Hematopoietic multipotent progenitor cell treated with erythropoietin and hydrocortisone succinate and interleukin-3 and kit ligand, for 6 days (in vitro differentiated cells): Measurements from ENCODE around the gene RXRG.

Experiments
- DNase-seq: peaks from one replicate; pipeline ENCODE4 v3.0.0-alpha.2; 2015

Gene RXRG

GRCh38 chr1:165445388-165445787, 462 bp upstream of the RXRG start:
- no peak for DNase-seq

- peak; percentile 1 for DNase-seq
These were observed 1.2 kb downstream of the RXRG start for GRCh38 chr1:165443539-165444311.

GRCh38 chr1:165442653-165443052, 2.3 kb downstream of the RXRG start:
- DNase-seq, result no peak

- no peak for DNase-seq
These were observed 2.9 kb downstream of the RXRG start for GRCh38 chr1:165442053-165442452.

- DNase-seq, result no peak
These were observed 3.6 kb downstream of the RXRG start for GRCh38 chr1:165441166-165441880.

- DNase-seq, result no peak
These were observed 5.6 kb downstream of the RXRG start for GRCh38 chr1:165439330-165439729.

GRCh38 chr1:165436994-165437393, 7.9 kb downstream of the RXRG start:
- DNase-seq, result no peak

- no peak for DNase-seq
These were observed 9.1 kb downstream of the RXRG start for GRCh38 chr1:165435801-165436200.

GRCh38 chr1:165434281-165434680, 10.6 kb downstream of the RXRG start:
- DNase-seq, result no peak

GRCh38 chr1:165431079-165431478, 13.8 kb downstream of the RXRG start:
- no peak for DNase-seq

- DNase-seq, result no peak
These were observed 18.2 kb downstream of the RXRG start for GRCh38 chr1:165426745-165427144.

GRCh38 chr1:165425621-165426020, 19.3 kb downstream of the RXRG start:
- no peak for DNase-seq

- DNase-seq, result peak; percentile 11
These were observed 20.3 kb downstream of the RXRG start for GRCh38 chr1:165424454-165425216.

- DNase-seq, result no peak
These were observed 21.8 kb downstream of the RXRG start for GRCh38 chr1:165423136-165423535.

GRCh38 chr1:165420655-165421054, 24.3 kb downstream of the RXRG start:
- no peak for DNase-seq

GRCh38 chr1:165419839-165420238, 25.1 kb downstream of the RXRG start:
- no peak for DNase-seq

GRCh38 chr1:165418195-165418594, 26.7 kb downstream of the RXRG start:
- DNase-seq, result no peak

GRCh38 chr1:165416876-165417275, 28.1 kb downstream of the RXRG start:
- no peak for DNase-seq

GRCh38 chr1:165415068-165415467, 29.9 kb downstream of the RXRG start:
- DNase-seq, result no peak

- DNase-seq, result no peak
These were observed 30.3 kb downstream of the RXRG start for GRCh38 chr1:165414620-165415019.

GRCh38 chr1:165411396-165411795, 33.5 kb downstream of the RXRG start:
- no peak for DNase-seq

GRCh38 chr1:165409657-165410358, 35.1 kb downstream of the RXRG start:
- DNase-seq, result no peak

GRCh38 chr1:165408518-165408917, 36.4 kb downstream of the RXRG start:
- peak; percentile 44 for DNase-seq
